Neural progenitor cell (in vitro differentiated cells): ENCODE measurements around the gene DYSF.

ENCODE experiments used
- CTCF ChIP-seq: fragments of 200-600 bp; sonication (generic); IDR thresholded peaks from 2 replicates; pipeline ENCODE4 v1.5.1; 2017; ENCODE audit warnings: antibody characterized with exemption, mild to moderate bottlenecking
- EZH2 ChIP-seq: fragments of 200-600 bp; sonication (generic); IDR thresholded peaks from 2 replicates; pipeline ENCODE4 v1.6.1; 2017; ENCODE audit warnings: antibody characterized with exemption, mild to moderate bottlenecking, moderate library complexity

GRCh38 chr2:71615767-71616730 lies 162.7 kb downstream of the DYSF start:
- TF ChIP-seq CTCF (no peak), EZH2 (no peak)
